ENCODE measurements around the gene CARD14. TPM values are rescaled to one million over a fixed set of nuclear protein-coding genes. Genes with fewer than 3 reads are reported as not detected.

CARD14 gene
- total and polyA plus RNA-seq, 5 experiments from 2014 or later = not detected

DNA sequence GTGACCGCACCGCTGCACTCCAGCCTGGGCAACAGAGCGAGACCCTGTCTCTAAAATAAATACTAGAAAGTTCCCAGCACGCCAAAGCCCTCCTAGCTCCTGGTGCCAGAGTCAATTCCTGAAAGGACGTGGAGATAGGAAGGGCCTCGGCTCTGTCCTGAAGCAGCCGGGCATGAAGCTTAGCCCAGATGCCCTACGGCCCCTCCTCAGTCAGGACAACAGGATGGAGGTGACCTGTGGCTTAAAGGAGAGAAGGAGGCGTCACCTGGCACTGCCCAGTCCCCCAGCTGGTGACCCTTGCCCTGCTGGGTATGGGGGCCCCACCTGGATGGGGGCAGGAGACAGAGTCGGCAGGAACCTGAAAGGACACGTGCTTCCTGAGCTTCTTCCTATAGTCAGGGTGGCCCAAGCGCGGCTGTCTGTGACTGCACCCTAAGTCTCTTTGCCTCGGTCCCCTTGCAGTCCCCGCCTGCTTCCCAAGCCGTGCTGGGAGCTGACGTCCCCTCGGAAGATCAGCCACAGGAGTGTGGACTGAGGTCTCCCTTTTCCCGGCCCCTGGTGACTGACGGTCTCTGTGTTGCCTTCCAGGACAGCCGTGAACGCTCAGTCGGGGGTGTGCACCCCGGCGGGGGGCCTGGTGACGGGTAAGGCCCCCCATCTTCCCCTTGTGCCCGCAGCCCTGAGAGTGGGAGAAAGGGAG lies 75.9 kb downstream of the CARD14 start:
- Mint-ChIP-seq H3K27me3 (no peaks in the 10 kb centered on the region), H3K4me3 (no peak overlapping the region), H3K27ac (no peak overlapping the region), H3K4me1 (no peaks in the 10 kb centered on the region), H3K9me3 (no peaks in the 10 kb centered on the region), H3K36me3 (peaks cover 0 to 41% (median 13%) of the 10 kb centered on the region in 3 donors)
- POLR2A ChIA-PET = no interaction called here
- ATAC-seq = no peak
- DNase-seq = peak in 1 of 10 donors; percentile 58

DNA sequence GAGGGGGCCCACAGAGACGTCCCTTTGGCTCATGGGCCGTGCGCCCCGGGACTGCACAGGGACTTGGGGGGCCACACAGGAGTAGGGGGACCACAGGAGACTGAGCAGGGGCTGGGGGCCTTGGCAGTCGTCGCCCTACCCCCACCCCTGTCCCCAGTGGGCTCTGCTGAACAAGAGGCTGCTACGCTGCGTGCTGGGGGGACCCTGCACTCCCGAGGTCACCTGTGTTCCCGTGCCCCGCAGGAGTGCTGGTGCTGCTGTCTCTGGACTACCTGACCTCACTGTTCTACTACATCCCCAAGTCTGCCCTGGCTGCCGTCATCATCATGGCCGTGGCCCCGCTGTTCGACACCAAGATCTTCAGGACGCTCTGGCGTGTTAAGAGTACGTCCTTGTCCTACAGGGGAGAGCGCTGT lies 76.4 kb downstream of the CARD14 start:
- ATAC-seq = no peak
- POLR2A ChIA-PET = interaction anchor here (0.7 kb wide), 1 partner anchor 35 kb away, joined by 3 read pairs; no protein-coding TSS in a partner anchor
- Mint-ChIP-seq H3K27ac (no peak overlapping the region), H3K4me1 (no peaks in the 10 kb centered on the region), H3K27me3 (no peaks in the 10 kb centered on the region), H3K4me3 (no peak overlapping the region), H3K9me3 (no peaks in the 10 kb centered on the region), H3K36me3 (peaks cover 0 to 37% (median 11%) of the 10 kb centered on the region in 3 donors)
- DNase-seq = peak in 1 of 10 donors; percentile 45

DNA sequence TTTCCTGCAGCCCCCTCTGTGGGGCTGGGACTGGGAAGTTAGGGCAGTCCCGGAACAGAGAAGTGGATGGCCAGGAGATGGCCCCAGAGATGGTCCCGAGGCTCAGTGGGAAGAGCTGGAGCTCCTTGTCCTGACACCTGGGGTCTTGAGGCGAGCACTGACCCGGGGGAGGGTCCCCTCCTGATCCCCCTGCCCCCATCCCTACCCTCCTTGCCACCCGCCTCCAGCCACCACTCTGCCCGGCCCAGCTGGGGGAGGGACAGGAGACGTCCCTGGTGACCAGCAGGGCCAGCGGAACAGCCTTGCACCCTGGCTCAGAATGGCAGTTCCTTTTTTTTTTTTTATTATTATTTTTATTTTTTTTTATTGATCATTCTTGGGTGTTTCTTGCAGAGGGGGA lies 76.9 kb downstream of the CARD14 start:
- ATAC-seq = no peak
- Mint-ChIP-seq H3K9me3 (no peaks in the 10 kb centered on the region), H3K27me3 (no peaks in the 10 kb centered on the region), H3K4me3 (no peak overlapping the region), H3K4me1 (peaks cover 0 to under 1% (median 0%) of the 10 kb centered on the region in 4 donors), H3K27ac (no peak overlapping the region), H3K36me3 (peaks cover 0 to 34% (median 7%) of the 10 kb centered on the region in 3 donors)
- POLR2A ChIA-PET = interaction anchor here (0.7 kb wide), 1 partner anchor 35 kb away, joined by 3 read pairs; no protein-coding TSS in a partner anchor
- DNase-seq = peak in 1 of 10 donors; percentile 19

DNA sequence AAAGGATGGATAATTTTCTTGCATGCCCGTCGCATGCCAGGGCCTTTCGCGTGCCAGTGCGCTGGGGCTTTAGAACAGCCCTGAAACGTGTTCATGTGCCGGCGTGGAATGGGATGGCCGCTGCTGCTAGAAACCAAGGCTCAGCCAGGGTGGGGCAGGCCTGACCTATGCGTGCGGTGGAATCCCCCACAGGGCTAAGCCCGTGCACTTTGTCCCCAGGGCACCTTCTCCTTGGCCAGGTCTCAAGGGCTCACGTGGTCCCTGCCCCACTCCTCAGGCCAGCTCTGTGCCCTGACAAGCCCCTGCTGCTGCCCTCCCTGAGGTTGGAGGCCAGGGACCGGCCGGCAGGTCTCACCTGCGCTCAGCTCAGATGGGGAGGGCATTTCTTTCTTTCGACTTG lies 77.7 kb downstream of the CARD14 start:
- Mint-ChIP-seq H3K4me3 (no peak overlapping the region), H3K27me3 (no peaks in the 10 kb centered on the region), H3K36me3 (peaks cover 0 to 28% (median 5%) of the 10 kb centered on the region in 3 donors), H3K4me1 (peaks cover 0 to 2% (median 1%) of the 10 kb centered on the region in 4 donors), H3K27ac (no peak overlapping the region), H3K9me3 (no peaks in the 10 kb centered on the region)
- ATAC-seq (no peak), DNase-seq (peak in 1 of 10 donors; percentile 44)
- POLR2A ChIA-PET = no interaction called here

DNA sequence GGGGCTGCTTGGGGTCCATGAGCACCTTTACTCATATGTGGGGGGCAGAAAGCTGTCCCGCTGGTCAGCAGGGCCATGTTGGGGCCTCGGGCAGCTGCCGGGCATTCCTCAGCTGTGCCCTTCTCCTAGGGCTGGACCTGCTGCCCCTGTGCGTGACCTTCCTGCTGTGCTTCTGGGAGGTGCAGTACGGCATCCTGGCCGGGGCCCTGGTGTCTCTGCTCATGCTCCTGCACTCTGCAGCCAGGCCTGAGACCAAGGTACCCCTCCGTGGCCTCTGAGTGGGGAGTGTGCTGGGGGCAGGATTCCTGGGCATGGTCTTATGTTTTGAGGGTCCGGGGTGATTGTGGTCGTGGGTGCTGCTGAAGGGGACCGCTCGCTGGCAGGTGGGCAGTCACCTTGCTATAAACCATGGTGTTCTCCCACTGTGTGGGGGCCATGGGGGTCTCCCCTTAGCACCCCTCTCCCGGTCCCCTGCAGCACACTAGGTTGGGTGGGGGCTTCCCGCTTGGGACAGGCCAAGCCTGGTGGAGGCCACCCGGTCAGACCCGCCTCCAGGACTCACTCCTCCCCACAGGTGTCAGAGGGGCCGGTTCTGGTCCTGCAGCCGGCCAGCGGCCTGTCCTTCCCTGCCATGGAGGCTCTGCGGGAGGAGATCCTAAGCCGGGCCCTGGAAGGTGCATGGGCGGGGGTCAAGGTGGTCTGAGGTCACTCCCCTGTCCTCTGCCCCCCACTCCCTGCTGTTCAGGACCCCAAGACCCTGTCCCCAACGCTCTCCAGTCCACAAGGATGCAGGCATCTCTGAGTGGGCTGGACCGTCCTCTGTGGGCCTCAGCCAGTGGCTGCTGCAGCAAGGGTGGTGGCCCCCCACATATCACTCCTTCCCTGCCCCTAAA lies 78.4 kb downstream of the CARD14 start:
- H3K36me3 Mint-ChIP-seq = peaks cover 0 to 22% (median 5%) of the 10 kb centered on the region in 3 donors
- POLR2A ChIA-PET = no interaction called here
- H3K27ac Mint-ChIP-seq = no peak overlapping the region

DNA sequence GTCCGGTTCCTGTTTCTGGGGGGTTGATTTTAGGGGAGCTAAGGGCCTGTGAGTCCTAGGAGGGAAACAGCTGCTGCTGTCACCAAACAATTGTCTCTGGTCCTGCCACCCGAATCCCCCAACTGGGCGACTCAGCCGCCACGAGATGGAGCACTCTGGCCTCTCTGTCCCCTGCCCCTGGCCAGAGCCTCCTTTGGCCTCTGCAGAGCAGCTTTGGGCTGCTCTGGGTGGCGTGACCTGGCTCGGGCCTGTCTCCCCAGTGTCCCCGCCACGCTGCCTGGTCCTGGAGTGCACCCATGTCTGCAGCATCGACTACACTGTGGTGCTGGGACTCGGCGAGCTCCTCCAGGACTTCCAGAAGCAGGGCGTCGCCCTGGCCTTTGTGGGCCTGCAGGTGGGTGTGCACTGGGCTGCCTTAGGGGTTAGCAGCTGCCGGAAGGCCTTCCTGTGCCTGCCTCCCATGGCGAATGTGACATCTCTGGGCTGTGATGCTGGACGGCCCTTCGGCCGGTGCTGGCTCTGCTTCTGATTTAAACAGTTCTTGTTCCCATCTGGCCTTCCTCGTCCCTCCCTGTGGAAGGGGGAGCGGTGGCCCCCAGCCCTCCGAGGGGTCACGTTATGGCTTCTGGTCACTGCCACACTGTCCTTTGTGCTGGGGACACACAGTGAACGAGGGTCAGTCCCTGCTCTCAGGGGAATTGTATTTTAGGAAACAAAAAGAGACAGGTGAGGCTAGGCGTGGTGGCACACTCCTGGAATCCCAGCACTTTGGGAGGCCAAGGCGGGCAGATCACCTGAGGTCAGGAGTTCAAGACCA lies 79.3 kb downstream of the CARD14 start:
- DNase-seq (peak in 1 of 10 donors; percentile 50), ATAC-seq (no peak)
- H3K4me1 Mint-ChIP-seq = peaks cover 0 to 13% (median 5%) of the 10 kb centered on the region in 4 donors
- H3K36me3 Mint-ChIP-seq = peaks cover 0 to 22% (median 5%) of the 10 kb centered on the region in 3 donors
- POLR2A ChIA-PET = no interaction called here
- no peaks in the 10 kb centered on the region for H3K27me3 Mint-ChIP-seq
- no peak overlapping the region for H3K4me3 Mint-ChIP-seq
- H3K9me3 Mint-ChIP-seq = no peaks in the 10 kb centered on the region
- H3K27ac Mint-ChIP-seq = no peak overlapping the region

More for the DNA sequence above, 78.4 kb downstream of the CARD14 start:
- H3K9me3 Mint-ChIP-seq = no peaks in the 10 kb centered on the region
- H3K27me3 Mint-ChIP-seq = no peaks in the 10 kb centered on the region
- no peak overlapping the region for H3K4me3 Mint-ChIP-seq
- peaks cover 0 to 9% (median 4%) of the 10 kb centered on the region in 4 donors for H3K4me1 Mint-ChIP-seq
- peak in 1 of 10 donors; percentile 56 for DNase-seq
- no peak for ATAC-seq

DNA sequence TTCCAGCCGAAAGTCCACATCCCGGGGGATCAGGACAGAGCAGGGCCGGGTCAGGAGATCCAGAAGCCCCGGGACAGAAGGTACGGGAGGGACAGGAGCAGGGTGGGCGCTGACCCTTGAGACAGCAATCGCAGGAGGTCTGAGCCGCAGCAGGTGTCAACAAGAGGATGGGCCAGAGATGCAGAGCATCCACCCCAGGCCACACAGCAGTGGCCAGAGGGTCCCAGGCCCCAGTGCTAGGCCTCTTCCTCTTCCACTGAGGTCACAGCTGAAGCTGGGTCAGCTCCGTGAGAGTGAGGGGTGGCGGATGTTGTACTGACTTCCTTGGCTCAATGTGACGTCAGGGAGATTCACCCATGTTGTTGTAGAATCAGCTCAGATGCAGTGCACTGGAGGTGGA lies 82.1 kb downstream of the CARD14 start:
- ATAC-seq = no peak
- Mint-ChIP-seq H3K36me3 (peaks cover 0 to 6% (median 3%) of the 10 kb centered on the region in 3 donors), H3K4me3 (no peak overlapping the region), H3K27ac (peak overlapping the region in 6 of 10 donors; percentile 14 to 72 (median 44)), H3K4me1 (peaks cover 0 to 29% (median 12%) of the 10 kb centered on the region in 4 donors), H3K9me3 (no peaks in the 10 kb centered on the region), H3K27me3 (no peaks in the 10 kb centered on the region)
- peak in 1 of 10 donors; percentile 13 for DNase-seq
- POLR2A ChIA-PET = interaction anchor here (0.7 to 1.3 kb wide), 5 partner anchors 12 to 56 kb away, joined by 3 to 4 read pairs (median 3); no protein-coding TSS in a partner anchor

DNA sequence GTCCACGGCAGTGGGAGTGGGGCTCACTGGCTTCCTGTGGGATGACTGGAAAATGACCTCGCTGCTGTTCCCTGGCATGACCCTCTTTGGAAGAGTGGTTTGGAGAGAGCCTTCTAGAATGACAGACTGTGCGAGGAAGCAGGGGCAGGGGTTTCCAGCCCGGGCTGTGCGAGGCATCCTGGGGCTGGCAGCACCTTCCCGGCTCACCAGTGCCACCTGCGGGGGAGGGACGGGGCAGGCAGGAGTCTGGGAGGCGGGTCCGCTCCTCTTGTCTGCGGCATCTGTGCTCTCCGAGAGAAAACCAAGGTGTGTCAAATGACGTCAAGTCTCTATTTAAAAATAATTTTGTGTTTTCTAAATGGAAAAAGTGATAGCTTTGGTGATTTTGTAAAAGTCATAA lies 83.0 kb downstream of the CARD14 start:
- Mint-ChIP-seq H3K4me1 (peaks cover 0 to 29% (median 12%) of the 10 kb centered on the region in 4 donors), H3K27me3 (no peaks in the 10 kb centered on the region), H3K4me3 (peak overlapping the region in 1 of 10 donors; percentile 14), H3K9me3 (no peaks in the 10 kb centered on the region), H3K27ac (peak overlapping the region in 6 of 10 donors; percentile 43 to 77 (median 61)), H3K36me3 (peaks cover 0 to 5% (median 3%) of the 10 kb centered on the region in 3 donors)
- DNase-seq (peak; percentile 76 to 92 (median 84)), ATAC-seq (peak; percentile 100)
- POLR2A ChIA-PET = interaction anchor here (0.8 to 1.3 kb wide), 3 partner anchors 11 to 57 kb away, joined by 3 to 4 read pairs (median 3); no protein-coding TSS in a partner anchor

DNA sequence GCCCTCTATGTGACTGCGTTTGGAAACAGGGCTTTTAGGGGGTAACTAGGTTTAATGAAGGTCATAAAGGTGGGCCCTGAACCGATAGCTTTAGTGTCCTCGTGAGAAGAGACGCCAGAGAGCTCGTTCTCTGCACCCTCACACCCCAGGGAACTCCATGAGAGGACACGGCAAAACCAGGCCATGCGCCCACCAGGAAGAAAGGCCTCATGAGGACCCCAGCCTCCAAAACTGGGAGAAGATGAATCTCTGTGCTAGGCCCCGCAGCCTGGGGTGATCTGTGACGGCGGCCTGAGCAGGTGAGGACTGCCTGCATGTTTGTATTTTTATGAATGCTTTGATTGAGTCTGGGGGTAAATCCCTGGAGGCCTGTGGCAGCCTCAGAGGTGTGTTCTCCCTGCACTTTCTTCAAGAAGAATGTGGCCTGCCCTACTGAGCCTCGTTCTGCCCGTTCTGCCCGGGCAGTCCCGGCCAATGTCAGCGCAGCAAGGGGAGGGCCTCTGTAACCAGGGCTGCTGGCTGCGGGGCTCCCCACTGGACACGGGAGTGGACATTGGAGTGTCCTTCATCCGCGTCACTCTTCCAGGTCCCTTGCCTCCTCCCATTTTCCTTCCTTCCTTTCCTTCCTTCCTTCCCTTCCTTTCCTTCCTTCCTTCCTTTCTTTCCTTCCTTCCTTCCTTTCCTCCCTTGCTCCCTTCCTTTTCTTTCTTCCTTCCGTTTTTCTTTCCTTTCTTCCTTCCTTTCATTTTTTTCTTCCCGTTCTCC lies 84.0 kb downstream of the CARD14 start:
- Mint-ChIP-seq H3K27me3 (no peaks in the 10 kb centered on the region), H3K27ac (peak overlapping the region in 7 of 10 donors; percentile 22 to 82 (median 51)), H3K4me3 (no peak overlapping the region), H3K4me1 (peaks cover 0 to 37% (median 15%) of the 10 kb centered on the region in 4 donors), H3K36me3 (peaks cover 0 to 5% (median 3%) of the 10 kb centered on the region in 3 donors), H3K9me3 (no peaks in the 10 kb centered on the region)
- peak in 1 of 10 donors; percentile 49 for DNase-seq
- POLR2A ChIA-PET = no interaction called here
- ATAC-seq = no peak

DNA sequence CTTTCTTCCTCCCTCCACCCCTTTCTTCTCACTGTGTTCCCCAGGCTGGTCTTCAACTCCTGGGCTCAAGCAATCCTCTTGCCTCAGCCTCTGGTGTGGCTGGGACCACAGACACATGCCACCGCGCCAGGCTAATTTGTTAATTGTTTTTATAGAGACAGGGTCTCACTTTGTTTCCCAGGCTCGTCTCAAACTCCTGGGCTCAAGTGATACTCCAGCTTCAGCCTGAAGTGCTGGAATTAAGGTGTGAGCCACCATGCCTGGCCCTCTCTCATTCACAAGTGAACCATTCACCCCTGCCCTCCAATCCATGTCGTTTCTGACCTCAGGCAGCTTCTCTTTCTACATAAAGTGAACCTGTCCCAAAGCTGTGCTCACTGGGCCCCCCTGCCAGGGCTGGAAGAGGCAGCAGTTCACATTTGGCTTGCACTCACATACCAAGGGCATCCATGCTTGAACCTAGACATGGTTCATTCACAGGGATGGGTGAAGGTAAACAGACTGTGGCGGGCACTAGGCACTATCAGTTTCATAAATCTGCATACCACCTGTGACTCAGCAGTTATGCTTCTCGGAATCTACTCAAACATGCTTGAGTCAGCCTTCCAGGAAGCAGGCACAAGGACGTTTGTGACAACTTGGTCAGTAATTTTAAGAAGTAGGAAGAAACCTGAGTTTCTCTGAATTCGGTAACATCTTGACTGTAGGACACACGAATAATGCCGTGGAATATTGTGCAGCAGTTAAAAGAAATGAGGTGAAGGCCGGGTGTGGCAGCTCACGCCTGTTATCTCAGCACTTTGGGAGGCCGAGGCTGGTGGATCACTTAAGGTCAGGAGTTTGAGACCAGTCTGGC lies 84.8 kb downstream of the CARD14 start:
- POLR2A ChIA-PET = no interaction called here
- DNase-seq (peak in 1 of 10 donors; percentile 53), ATAC-seq (no peak)
- Mint-ChIP-seq H3K4me1 (peaks cover under 1 to 44% (median 18%) of the 10 kb centered on the region in 4 donors), H3K27me3 (no peaks in the 10 kb centered on the region), H3K4me3 (peak overlapping the region in 1 of 10 donors; percentile 47), H3K9me3 (no peaks in the 10 kb centered on the region), H3K27ac (peak overlapping the region in 9 of 10 donors; percentile 22 to 82 (median 51)), H3K36me3 (peaks cover 0 to 5% (median 0%) of the 10 kb centered on the region in 3 donors)

DNA sequence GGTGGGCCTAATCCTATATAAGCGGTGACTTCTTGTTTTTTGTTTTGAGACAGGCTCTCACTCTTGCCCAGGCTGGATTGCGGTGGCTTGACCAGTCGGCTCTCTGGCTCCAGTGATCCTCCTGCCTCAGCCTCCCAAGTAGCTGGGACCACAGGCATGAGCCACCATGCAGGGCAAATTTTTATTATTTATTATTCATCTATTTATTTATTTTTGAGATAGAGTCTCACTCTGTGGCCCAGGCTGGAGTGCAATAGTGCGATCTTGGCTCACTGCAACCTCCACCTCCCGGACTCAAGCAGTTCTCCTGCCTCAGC lies 86.2 kb downstream of the CARD14 start:
- H3K9me3 Mint-ChIP-seq = no peaks in the 10 kb centered on the region
- POLR2A ChIA-PET = no interaction called here
- H3K4me3 Mint-ChIP-seq = no peak overlapping the region
- no peak for DNase-seq
- peaks cover 3 to 46% (median 22%) of the 10 kb centered on the region in 4 donors for H3K4me1 Mint-ChIP-seq
- H3K27ac Mint-ChIP-seq = peak overlapping the region in 2 of 10 donors; percentile 36 to 40
- H3K36me3 Mint-ChIP-seq = peaks cover 0 to 3% (median 0%) of the 10 kb centered on the region in 3 donors
- no peaks in the 10 kb centered on the region for H3K27me3 Mint-ChIP-seq
- no peak for ATAC-seq

All from naive thymus-derived CD8-positive, alpha-beta T cell (primary cell).